B cell (primary cell): ENCODE data around the gene USP37. TPM values are rescaled to one million over a fixed set of nuclear protein-coding genes. Genes with fewer than 3 reads are reported as not detected.

ENCODE experiments used
- ATAC-seq: fragments of 200-7000 bp; cut with Tn5 transposase; one replicate; pipeline ENCODE4 v1.10.0; 2021; ENCODE audit warnings: low read depth, mild to moderate bottlenecking, moderate number of reproducible peaks, moderate library complexity
- CTCF ChIA-PET: fragments of 350-600 bp; sonication (Branson Sonifier 250); formaldehyde crosslinking; loops from one replicate; lab custom pipeline; 2021; ENCODE audit warnings: antibody characterized with exemption, inconsistent platforms; lab: Charles Lee
- POLR2A ChIA-PET: fragments of 350-600 bp; sonication (Branson Sonifier 250); formaldehyde crosslinking; loops from one replicate; lab custom pipeline; 2021; ENCODE audit warnings: antibody characterized with exemption; lab: Charles Lee
- DNase-seq: peaks from one replicate; pipeline ENCODE4 v3.0.0; 2013
- H2AFZ ChIP-seq: 2 replicates; pipeline ENCODE4 v1.6.1; 2012; ENCODE audit warnings: mild to moderate bottlenecking, low read depth, low read length; ENCODE audit not compliant: insufficient read depth, poor library complexity, severe bottlenecking
- H3K27ac ChIP-seq, 2 donors: 1 replicate in 1 of 2; 2 replicates in 1 of 2; pipeline ENCODE4 v1.5.1; 2012 to 2013; ENCODE audit warnings: low read length in 2 of 2, mild to moderate bottlenecking in 2 of 2, moderate library complexity in 1 of 2
- H3K27me3 ChIP-seq, 4 experiments: fragments of 200-600 bp in 1 of 4; sonication (generic) in 1 of 4; replicated peaks in 1 of 4; 1 replicate in 2 of 4; 2 replicates in 2 of 4; pipeline versions ENCODE4 v1.6.1 to v1.7.0; 2013 to 2016; ENCODE audit warnings: low read length in 3 of 4, mild to moderate bottlenecking in 2 of 4, mixed read lengths in 1 of 4, moderate library complexity in 1 of 4; ENCODE audit not compliant: insufficient read depth in 4 of 4, control insufficient read depth in 3 of 4; ENCODE audit errors: control extremely low read depth in 1 of 4
- H3K36me3 ChIP-seq, 2 experiments: replicated peaks in 1 of 2; 1 replicate in 1 of 2; 2 replicates in 1 of 2; pipeline versions ENCODE4 v1.6.1 to v1.7.1; 2013; ENCODE audit warnings: low read length in 1 of 2; ENCODE audit not compliant: insufficient read depth in 2 of 2, control insufficient read depth in 1 of 2; ENCODE audit errors: control extremely low read depth in 1 of 2, extremely low read depth in 1 of 2
- H3K4me1 ChIP-seq, 2 donors: fragments of 200-600 bp in 1 of 2; sonication (generic) in 1 of 2; 1 replicate in 1 of 2; 2 replicates in 1 of 2; pipeline versions ENCODE4 v1.5.1 to v1.6.1; 2013 to 2017; ENCODE audit warnings: low read length in 2 of 2; ENCODE audit not compliant: control insufficient read depth in 2 of 2, insufficient read depth in 2 of 2
- H3K4me2 ChIP-seq: replicated peaks from 2 replicates; pipeline ENCODE3; 2012; ENCODE audit warnings: mild to moderate bottlenecking, low read depth, low read length; ENCODE audit not compliant: poor library complexity, severe bottlenecking
- H3K4me3 ChIP-seq, 5 experiments: fragments of 200-600 bp in 1 of 5; sonication (generic) in 1 of 5; 1 replicate in 3 of 5; 2 replicates in 2 of 5; pipeline versions ENCODE4 v1.5.1 to v1.7.0; 2011 to 2016; ENCODE audit warnings: low read length in 4 of 5, mild to moderate bottlenecking in 4 of 5, low read depth in 2 of 5, control low read depth in 1 of 5, moderate library complexity in 1 of 5; ENCODE audit not compliant: insufficient read depth in 1 of 5; ENCODE audit errors: control extremely low read depth in 1 of 5, extremely low read depth in 1 of 5
- H3K79me2 ChIP-seq: fragments of 200-600 bp; sonication (generic); one replicate; pipeline ENCODE4 v1.6.0; 2016; ENCODE audit warnings: low read length; ENCODE audit not compliant: control insufficient read depth, insufficient read depth
- H3K9ac ChIP-seq: fragments of 200-600 bp; sonication (generic); 2 replicates; pipeline ENCODE4 v1.6.1; 2017; ENCODE audit warnings: mild to moderate bottlenecking, low read length, moderate library complexity
- H3K9me3 ChIP-seq, 3 donors: one replicate each; pipeline versions ENCODE4 v1.6.1 to v1.7.1; 2013; ENCODE audit warnings: low read length in 2 of 3; ENCODE audit not compliant: control insufficient read depth in 2 of 3, insufficient read depth in 1 of 3; ENCODE audit errors: control extremely low read depth in 1 of 3
- H4K20me1 ChIP-seq: 2 replicates; pipeline ENCODE4 v1.6.0; 2012; ENCODE audit warnings: mild to moderate bottlenecking, low read length; ENCODE audit not compliant: insufficient read depth, control insufficient read depth, poor library complexity, severe bottlenecking
- H3K27ac Mint-ChIP-seq: one replicate; pipeline ENCODE4 v1.8.0; 2021; ENCODE audit warnings: mixed read lengths
- H3K27me3 Mint-ChIP-seq: one replicate; pipeline ENCODE4 v1.8.0; 2021; ENCODE audit warnings: mixed read lengths
- H3K4me1 Mint-ChIP-seq: one replicate; pipeline ENCODE4 v1.8.0; 2021; ENCODE audit warnings: mixed read lengths
- H3K4me3 Mint-ChIP-seq: one replicate; pipeline ENCODE4 v1.8.0; 2021; ENCODE audit warnings: mixed read lengths
- H3K9me3 Mint-ChIP-seq: one replicate; pipeline ENCODE4 v1.8.0; 2022; ENCODE audit warnings: mixed read lengths; ENCODE audit not compliant: insufficient read depth
- EZH2 ChIP-seq: IDR thresholded peaks from 2 replicates; pipeline ENCODE4 v1.6.1; 2012; ENCODE audit warnings: borderline replicate concordance, low read depth, mild to moderate bottlenecking, moderate library complexity, low read length; ENCODE audit not compliant: insufficient read depth, poor library complexity, severe bottlenecking
- WGBS: methylation state at CpG from one replicate; pipeline ENCODE4 v1.1.5; 2013; ENCODE audit warnings: missing lambda C conversion rate; ENCODE audit not compliant: insufficient coverage; 5-methylcytosine and 5-hydroxymethylcytosine counted together
- intact Hi-C: fragments of 100-400 bp; cut with micrococcal nuclease; formaldehyde crosslinking; loops from one replicate; pipeline ENCODE4 v1.10.0; 2022
- polyA plus RNA-seq: library from polyadenylated mRNA; depleted of rRNA; stranded (reverse); fragments of >200 nt; gene quantifications from 2 replicates; pipeline ENCODE4 v1.2.3, GENCODE V29; 2012
- total RNA-seq, 2 donors: library from RNA; stranded (reverse); fragments of 120-200 nt in 1 of 2; gene quantifications; 1 replicate in 1 of 2; 2 replicates in 1 of 2; pipeline versions ENCODE4 v1.2.3 to v1.2.4, GENCODE V29; 2013 to 2022
- TF ChIP-seq, protein P1 (sequence below): fragments of 200-600 bp; IDR thresholded peaks from one replicate; pipeline ENCODE4 v1.8.0; 2022; ENCODE audit warnings: antibody characterized with exemption, mild to moderate bottlenecking

The USP37 gene
- total and polyA plus RNA-seq, 2 donors (not counting 1 experiment from before 2014, with no cell fraction given): 3.1 to 29.0 TPM

GRCh38 chr2:218576854-218577253 lies 8.7 kb upstream of the USP37 start:
- POLR2A ChIA-PET: no interaction called here
- no peaks in the 10 kb centered on the region for H3K27me3 Mint-ChIP-seq
- Histone ChIP-seq H3K9me3 (no peaks in the 10 kb centered on the region), H4K20me1 (peaks cover 40% of the 10 kb centered on the region), H3K4me3 (no peak overlapping the region), H3K36me3 (peaks cover 5 to 31% of the 10 kb centered on the region in 2 experiments), H3K9ac (no peak overlapping the region), H3K27ac (no peak overlapping the region), H3K4me2 (no peak overlapping the region), H3K79me2 (peaks cover 99% of the 10 kb centered on the region), H3K27me3 (no peaks in the 10 kb centered on the region), H3K4me1 (peaks cover 3 to 4% of the 10 kb centered on the region in 2 donors), H2AFZ (no peak overlapping the region)
- peaks cover 21% of the 10 kb centered on the region for H3K4me1 Mint-ChIP-seq
- DNase-seq (no peak), ATAC-seq (no peak)
- H3K9me3 Mint-ChIP-seq: no peaks in the 10 kb centered on the region
- no peak overlapping the region for H3K27ac Mint-ChIP-seq
- H3K4me3 Mint-ChIP-seq: no peak overlapping the region
- intact Hi-C loops: no loop called here
- no peak for TF ChIP-seq EZH2
- CTCF ChIA-PET: no interaction called here
- 100% methylated on average over 3 of the region's 4 CpGs for WGBS

- Histone ChIP-seq H3K4me2 (peak overlapping the region; percentile 94), H3K27me3 (no peaks in the 10 kb centered on the region), H3K9me3 (no peaks in the 10 kb centered on the region), H3K36me3 (peaks cover 0 to 17% of the 10 kb centered on the region in 2 experiments), H2AFZ (no peak overlapping the region), H3K79me2 (peaks cover 95% of the 10 kb centered on the region), H3K4me1 (peaks cover 29 to 31% of the 10 kb centered on the region in 2 donors), H3K4me3 (no peak overlapping the region), H3K27ac (peak overlapping the region in 1 of 2 donors; percentile 95), H4K20me1 (peaks cover 5% of the 10 kb centered on the region), H3K9ac (no peak overlapping the region)
- DNase-seq (no peak), ATAC-seq (no peak)
- Mint-ChIP-seq H3K4me1 (peaks cover 56% of the 10 kb centered on the region), H3K27ac (no peak overlapping the region), H3K4me3 (peak overlapping the region; percentile 96), H3K27me3 (no peaks in the 10 kb centered on the region), H3K9me3 (no peaks in the 10 kb centered on the region)
- POLR2A ChIA-PET: no interaction called here
- intact Hi-C loops: no loop called here
- TF ChIP-seq, protein P1, sequence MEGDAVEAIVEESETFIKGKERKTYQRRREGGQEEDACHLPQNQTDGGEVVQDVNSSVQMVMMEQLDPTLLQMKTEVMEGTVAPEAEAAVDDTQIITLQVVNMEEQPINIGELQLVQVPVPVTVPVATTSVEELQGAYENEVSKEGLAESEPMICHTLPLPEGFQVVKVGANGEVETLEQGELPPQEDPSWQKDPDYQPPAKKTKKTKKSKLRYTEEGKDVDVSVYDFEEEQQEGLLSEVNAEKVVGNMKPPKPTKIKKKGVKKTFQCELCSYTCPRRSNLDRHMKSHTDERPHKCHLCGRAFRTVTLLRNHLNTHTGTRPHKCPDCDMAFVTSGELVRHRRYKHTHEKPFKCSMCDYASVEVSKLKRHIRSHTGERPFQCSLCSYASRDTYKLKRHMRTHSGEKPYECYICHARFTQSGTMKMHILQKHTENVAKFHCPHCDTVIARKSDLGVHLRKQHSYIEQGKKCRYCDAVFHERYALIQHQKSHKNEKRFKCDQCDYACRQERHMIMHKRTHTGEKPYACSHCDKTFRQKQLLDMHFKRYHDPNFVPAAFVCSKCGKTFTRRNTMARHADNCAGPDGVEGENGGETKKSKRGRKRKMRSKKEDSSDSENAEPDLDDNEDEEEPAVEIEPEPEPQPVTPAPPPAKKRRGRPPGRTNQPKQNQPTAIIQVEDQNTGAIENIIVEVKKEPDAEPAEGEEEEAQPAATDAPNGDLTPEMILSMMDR: no peak
- no peak for TF ChIP-seq EZH2
- no CpG with 5 or more reads among the region's 6 CpGs for WGBS
- CTCF ChIA-PET: interaction anchor here (0.9 kb wide), 1 partner anchor 89 kb away, joined by 3 read pairs; the partner anchor contains the start of genes BCS1L and ZNF142
These were observed 2.7 kb upstream of the USP37 start for GRCh38 chr2:218570850-218571249.
